HepG2 (cell line): ENCODE measurements around the gene USP2. TPM values are rescaled to one million over a fixed set of nuclear protein-coding genes. Genes with fewer than 3 reads are reported as not detected.

ENCODE experiments used
- ARNT2 ChIP-seq: sonication (generic); formaldehyde crosslinking; IDR thresholded peaks from 2 replicates; pipeline ENCODE4 v1.8.0; 2022; ENCODE audit warnings: mild to moderate bottlenecking, low read depth, missing genetic modification reagents, moderate library complexity
- FOSL2 ChIP-seq: sonication (generic); formaldehyde crosslinking; IDR thresholded peaks from 2 replicates; pipeline ENCODE4 v1.4.0; 2020; ENCODE audit warnings: missing genetic modification reagents
- FOXO1 ChIP-seq: sonication (generic); formaldehyde crosslinking; IDR thresholded peaks from 2 replicates; pipeline ENCODE4 v1.4.0; 2020; ENCODE audit warnings: missing genetic modification reagents
- HDAC1 ChIP-seq: sonication (generic); formaldehyde crosslinking; IDR thresholded peaks from 2 replicates; pipeline ENCODE4 v1.5.1; 2020; ENCODE audit warnings: mild to moderate bottlenecking, missing genetic modification reagents
- HNF4G ChIP-seq, 2 experiments: sonication (generic) in 1 of 2; formaldehyde crosslinking in 1 of 2; IDR thresholded peaks; 2 replicates each; pipeline versions ENCODE4 v1.4.0 to v1.6.1; 2011 to 2020; ENCODE audit warnings: borderline replicate concordance in 2 of 2, low read depth in 2 of 2, mild to moderate bottlenecking in 2 of 2, low read length in 1 of 2, missing genetic modification reagents in 1 of 2, moderate library complexity in 1 of 2
- HOXA5 ChIP-seq: sonication (generic); formaldehyde crosslinking; IDR thresholded peaks from 2 replicates; pipeline ENCODE4 v1.4.0; 2020; ENCODE audit warnings: missing genetic modification reagents
- KLF11 ChIP-seq: IDR thresholded peaks from 2 replicates; pipeline ENCODE4 v1.6.1; 2016; ENCODE audit warnings: missing compliant biosample characterization
- KLF6 ChIP-seq: IDR thresholded peaks from 2 replicates; pipeline ENCODE4 v1.8.0; 2016; ENCODE audit warnings: missing biosample characterization, missing genetic modification reagents
- MAZ ChIP-seq, 2 experiments: sonication (generic) in 1 of 2; formaldehyde crosslinking in 1 of 2; IDR thresholded peaks; 2 replicates each; pipeline versions ENCODE4 v1.5.0 to v1.6.1; 2012 to 2020; ENCODE audit warnings: low read depth in 2 of 2, mild to moderate bottlenecking in 2 of 2, borderline replicate concordance in 1 of 2, improper control_type of control experiment in 1 of 2, low read length in 1 of 2, missing genetic modification reagents in 1 of 2, moderate library complexity in 1 of 2
- RBM22 ChIP-seq: fragments of 200-400 bp; formaldehyde crosslinking; optimal IDR thresholded peaks from 2 replicates; pipeline ENCODE3; 2017; ENCODE audit warnings: mild to moderate bottlenecking, low read length, moderate library complexity
- SP5 ChIP-seq: IDR thresholded peaks from 2 replicates; pipeline ENCODE4 v1.6.1; 2016; ENCODE audit warnings: low read depth, borderline replicate concordance
- SRSF1 ChIP-seq: fragments of 200-400 bp; formaldehyde crosslinking; optimal IDR thresholded peaks from 2 replicates; pipeline ENCODE3; 2017; ENCODE audit warnings: mild to moderate bottlenecking, low read depth, low read length, moderate library complexity
- ZFP91 ChIP-seq: sonication (generic); formaldehyde crosslinking; IDR thresholded peaks from 2 replicates; pipeline ENCODE4 v1.9.0; 2022; ENCODE audit warnings: missing genetic modification reagents, mild to moderate bottlenecking, borderline replicate concordance
- ZNF235 ChIP-seq: sonication (generic); formaldehyde crosslinking; IDR thresholded peaks from 2 replicates; pipeline ENCODE4 v1.8.1; 2023; ENCODE audit warnings: mild to moderate bottlenecking, missing genetic modification reagents, borderline replicate concordance
- ZNF34 ChIP-seq: sonication (generic); formaldehyde crosslinking; IDR thresholded peaks from 2 replicates; pipeline ENCODE4 v1.4.0; 2020; ENCODE audit warnings: mild to moderate bottlenecking, missing genetic modification reagents, borderline replicate concordance
- ZNF350 ChIP-seq: sonication (generic); formaldehyde crosslinking; IDR thresholded peaks from 2 replicates; pipeline ENCODE4 v1.4.0; 2020; ENCODE audit warnings: mild to moderate bottlenecking, low read depth, missing genetic modification reagents, borderline replicate concordance
- ZNF790 ChIP-seq: sonication (generic); formaldehyde crosslinking; IDR thresholded peaks from 2 replicates; pipeline ENCODE4 v1.8.0; 2022; ENCODE audit warnings: missing genetic modification reagents, mild to moderate bottlenecking, borderline replicate concordance
- ZNF83 ChIP-seq: sonication (generic); formaldehyde crosslinking; IDR thresholded peaks from 2 replicates; pipeline ENCODE4 v1.4.0; 2020; ENCODE audit warnings: missing genetic modification reagents, mild to moderate bottlenecking, borderline replicate concordance
- polyA plus RNA-seq, 8 experiments: library from polyadenylated mRNA; depleted of rRNA in 3 of 8; stranded (reverse) in 7 of 8; unstranded in 1 of 8; fragments of >200 nt; fragmentation: Illumina TruSeq in 4 of 8; extraction: Trizol in 4 of 8; gene quantifications; 2 replicates each; pipeline versions ENCODE4 v1.2.1 to v1.2.3, GENCODE V29; 2011 to 2016; ENCODE audit warnings: low read depth in 4 of 8, missing spikeins in 1 of 8, mixed read lengths in 1 of 8; ENCODE audit not compliant: insufficient read depth in 1 of 8
- total RNA-seq, 5 experiments: library from RNA; depleted of rRNA; stranded (reverse); fragments of >200 nt; fragmentation: Illumina TruSeq; extraction: Trizol; gene quantifications; 2 replicates each; pipeline ENCODE4 v1.2.3, GENCODE V29; 2016; ENCODE audit warnings: low read depth in 1 of 5

USP2 gene
- total and polyA plus RNA-seq, 2 of the 13 experiments (the other 11 are each of a cell fraction or from before 2014, with no cell fraction given) = 2.5 to 6.0 TPM

- peak; percentile 75 for TF ChIP-seq HOXA5 (CRISPR knock-in tag)
- TF ChIP-seq ZNF83 (CRISPR knock-in tag) = no peak
- TF ChIP-seq RBM22 = peak; percentile 92
- TF ChIP-seq ZNF34 (CRISPR knock-in tag) = no peak
- peak; percentile 80 for TF ChIP-seq ZFP91
- TF ChIP-seq FOXO1 = peak; percentile 76
- 0 out of 2 replicates have a peak, but pooled peaks have one; percentile 49 for TF ChIP-seq KLF11 (CRISPR knock-in tag)
- peak; percentile 36; the same call in 1 of the 2 replicates for TF ChIP-seq FOSL2 (CRISPR knock-in tag)
- TF ChIP-seq ZNF235 (CRISPR knock-in tag) = no peak
- no peak for TF ChIP-seq MAZ (IDR thresholded peaks at IDR 0.05; ENCODE audit: borderline replicate concordance, low read depth, low read length)
- peak; percentile 58; the same call in 1 of the 2 replicates for TF ChIP-seq MAZ (CRISPR knock-in tag; IDR thresholded peaks at IDR 0.05; ENCODE audit: low read depth)
- peak; percentile 55 for TF ChIP-seq SRSF1
- TF ChIP-seq ZNF790 (CRISPR knock-in tag) = no peak
- 0 out of 2 replicates have a peak, but pooled peaks have one; percentile 26 for TF ChIP-seq KLF6 (CRISPR knock-in tag)
- peak; percentile 45; the same call in 1 of the 2 replicates for TF ChIP-seq ARNT2 (CRISPR knock-in tag)
- peak; percentile 50; the same call in 1 of the 2 replicates for TF ChIP-seq ZNF350 (CRISPR knock-in tag)
- TF ChIP-seq HNF4G (IDR thresholded peaks at IDR 0.05; ENCODE audit: borderline replicate concordance, low read depth, low read length) = 0 out of 2 replicates have a peak, but pooled peaks have one; percentile 4
- no peak for TF ChIP-seq HNF4G (CRISPR knock-in tag; IDR thresholded peaks at IDR 0.05; ENCODE audit: borderline replicate concordance, low read depth)
- peak; percentile 35; the same call in 1 of the 2 replicates for TF ChIP-seq SP5 (CRISPR knock-in tag)
- TF ChIP-seq HDAC1 (CRISPR knock-in tag) = peak; percentile 91
These were observed 5.2 kb downstream of the USP2 start (continued) for GRCh38 chr11:119376197-119376847.
